ENCODE measurements around the gene KDR. TPM values are rescaled to one million over a fixed set of nuclear protein-coding genes. Genes with fewer than 3 reads are reported as not detected.

KDR gene
- total RNA-seq, 2 experiments from 2014 or later = not detected

DNA sequence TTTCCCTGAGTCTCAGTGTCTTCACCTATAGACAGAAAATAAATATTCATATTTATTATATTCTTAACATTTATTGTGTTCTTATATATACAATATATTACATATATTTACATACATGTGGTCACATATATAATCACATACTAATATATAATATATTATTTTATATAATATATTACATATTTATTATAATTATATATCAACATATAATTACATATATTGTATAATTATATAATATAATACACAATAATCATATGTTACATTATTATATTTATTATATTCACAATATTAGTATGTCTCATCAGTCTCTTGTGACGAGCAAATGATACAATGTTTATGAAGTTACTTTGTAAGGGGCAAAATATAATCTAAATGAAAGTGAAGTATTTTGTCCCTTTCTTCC is 87.7 kb downstream of the KDR start:
- TF ChIP-seq, protein P1, sequence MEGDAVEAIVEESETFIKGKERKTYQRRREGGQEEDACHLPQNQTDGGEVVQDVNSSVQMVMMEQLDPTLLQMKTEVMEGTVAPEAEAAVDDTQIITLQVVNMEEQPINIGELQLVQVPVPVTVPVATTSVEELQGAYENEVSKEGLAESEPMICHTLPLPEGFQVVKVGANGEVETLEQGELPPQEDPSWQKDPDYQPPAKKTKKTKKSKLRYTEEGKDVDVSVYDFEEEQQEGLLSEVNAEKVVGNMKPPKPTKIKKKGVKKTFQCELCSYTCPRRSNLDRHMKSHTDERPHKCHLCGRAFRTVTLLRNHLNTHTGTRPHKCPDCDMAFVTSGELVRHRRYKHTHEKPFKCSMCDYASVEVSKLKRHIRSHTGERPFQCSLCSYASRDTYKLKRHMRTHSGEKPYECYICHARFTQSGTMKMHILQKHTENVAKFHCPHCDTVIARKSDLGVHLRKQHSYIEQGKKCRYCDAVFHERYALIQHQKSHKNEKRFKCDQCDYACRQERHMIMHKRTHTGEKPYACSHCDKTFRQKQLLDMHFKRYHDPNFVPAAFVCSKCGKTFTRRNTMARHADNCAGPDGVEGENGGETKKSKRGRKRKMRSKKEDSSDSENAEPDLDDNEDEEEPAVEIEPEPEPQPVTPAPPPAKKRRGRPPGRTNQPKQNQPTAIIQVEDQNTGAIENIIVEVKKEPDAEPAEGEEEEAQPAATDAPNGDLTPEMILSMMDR (conservative IDR thresholded peaks at IDR 0.05; ENCODE audit: low read length) = no peak
- no peak for TF ChIP-seq EZH2phosphoT487 (IDR thresholded peaks at IDR 0.05; ENCODE audit: borderline replicate concordance, low read depth, low read length)
- Histone ChIP-seq H3K4me1 (ENCODE audit: insufficient read depth, low read length, poor library complexity, severe bottlenecking) (no peaks in the 10 kb centered on the region), H3K4me2 (ENCODE audit: low read length) (no peak overlapping the region), H4K20me1 (ENCODE audit: insufficient read depth, low read length) (no peaks in the 10 kb centered on the region), H3K36me3 (ENCODE audit: insufficient read depth, low read length) (no peaks in the 10 kb centered on the region), H3K79me2 (ENCODE audit: insufficient read depth, low read depth, low read length) (no peaks in the 10 kb centered on the region), H3K9me2 (ENCODE audit: insufficient read depth, low read length) (no peaks in the 10 kb centered on the region), H3K27ac (ENCODE audit: low read depth, low read length, poor library complexity, severe bottlenecking) (no peak overlapping the region), H3K4me3 (ENCODE audit: low read depth, low read length, poor library complexity, severe bottlenecking) (no peak overlapping the region), H3K9me3 (ENCODE audit: low read length) (no peaks in the 10 kb centered on the region), H2AFZ (ENCODE audit: low read length) (no peak overlapping the region)
- ChIA-PET CTCF (ENCODE audit: unreplicated experiment) (no interaction called here), POLR2A (no interaction called here)
- intact Hi-C loops (cut with micrococcal nuclease; ENCODE audit: unreplicated experiment) = no loop called here
- no peak for DNase-seq (ENCODE audit: low spot score)
- no TSS peak for BruUV-seq (replicated peaks)

DNA sequence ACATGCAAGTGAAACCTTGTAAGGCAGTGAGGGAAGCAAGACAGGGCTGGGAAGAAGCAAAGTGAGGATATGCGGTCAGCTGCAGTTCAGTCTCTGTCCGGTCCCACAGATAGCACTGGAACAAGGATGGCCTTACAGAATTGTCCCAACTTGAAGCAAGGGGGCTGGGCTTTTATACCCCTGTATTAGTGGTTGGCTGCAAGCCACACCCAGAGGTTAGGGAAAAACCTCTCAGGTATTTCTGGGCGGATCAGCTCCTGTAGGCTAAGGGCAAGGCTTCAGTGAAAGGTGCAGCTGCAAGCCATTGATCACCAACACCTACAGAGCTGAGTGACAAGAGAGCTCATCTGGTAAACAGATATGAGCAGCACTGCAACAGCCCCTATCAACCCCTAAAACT is 89.0 kb downstream of the KDR start:
- Histone ChIP-seq H3K9me3 (ENCODE audit: low read length) (no peaks in the 10 kb centered on the region), H3K36me3 (ENCODE audit: insufficient read depth, low read length) (no peaks in the 10 kb centered on the region), H3K79me2 (ENCODE audit: insufficient read depth, low read depth, low read length) (no peaks in the 10 kb centered on the region), H3K4me2 (ENCODE audit: low read length) (no peak overlapping the region), H2AFZ (ENCODE audit: low read length) (no peak overlapping the region), H3K4me3 (ENCODE audit: low read depth, low read length, poor library complexity, severe bottlenecking) (no peak overlapping the region), H3K9me2 (ENCODE audit: insufficient read depth, low read length) (no peaks in the 10 kb centered on the region), H4K20me1 (ENCODE audit: insufficient read depth, low read length) (no peaks in the 10 kb centered on the region), H3K4me1 (ENCODE audit: insufficient read depth, low read length, poor library complexity, severe bottlenecking) (no peaks in the 10 kb centered on the region), H3K27ac (ENCODE audit: low read depth, low read length, poor library complexity, severe bottlenecking) (no peak overlapping the region)
- no peak for TF ChIP-seq EZH2phosphoT487 (IDR thresholded peaks at IDR 0.05; ENCODE audit: borderline replicate concordance, low read depth, low read length)
- TF ChIP-seq, protein P1 (conservative IDR thresholded peaks at IDR 0.05; ENCODE audit: low read length) = no peak
- no TSS peak for BruUV-seq (replicated peaks)
- intact Hi-C loops (cut with micrococcal nuclease; ENCODE audit: unreplicated experiment) = no loop called here
- DNase-seq (ENCODE audit: low spot score) = no peak
- POLR2A ChIA-PET = no interaction called here
- CTCF ChIA-PET (ENCODE audit: unreplicated experiment) = no interaction called here

DNA sequence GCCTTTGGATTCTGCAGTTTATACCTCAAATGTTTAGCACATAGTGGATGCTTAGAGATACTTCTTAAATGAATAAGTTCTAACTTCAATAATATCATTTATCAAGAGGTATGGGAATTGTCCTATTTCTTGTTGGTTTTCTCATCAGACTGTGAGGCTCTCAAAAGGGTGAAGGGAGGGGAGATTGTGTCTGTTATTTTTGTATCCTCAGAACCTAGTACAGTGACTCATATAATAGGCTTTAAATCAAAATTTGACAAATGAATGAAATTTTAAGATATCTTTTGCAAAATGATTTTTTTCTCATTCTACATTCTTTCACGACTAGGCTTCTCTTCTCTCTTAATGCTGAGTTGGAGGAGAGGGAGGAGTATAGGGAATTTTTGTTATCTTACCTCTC is 89.5 kb downstream of the KDR start:
- intact Hi-C loops (cut with micrococcal nuclease; ENCODE audit: unreplicated experiment) = no loop called here

More for the DNA sequence above, 89.5 kb downstream of the KDR start:
- Histone ChIP-seq H3K4me1 (ENCODE audit: insufficient read depth, low read length, poor library complexity, severe bottlenecking) (no peaks in the 10 kb centered on the region), H3K36me3 (ENCODE audit: insufficient read depth, low read length) (no peaks in the 10 kb centered on the region), H3K27ac (ENCODE audit: low read depth, low read length, poor library complexity, severe bottlenecking) (no peak overlapping the region), H3K4me2 (ENCODE audit: low read length) (no peak overlapping the region), H4K20me1 (ENCODE audit: insufficient read depth, low read length) (no peaks in the 10 kb centered on the region), H2AFZ (ENCODE audit: low read length) (no peak overlapping the region), H3K79me2 (ENCODE audit: insufficient read depth, low read depth, low read length) (no peaks in the 10 kb centered on the region), H3K9me2 (ENCODE audit: insufficient read depth, low read length) (no peaks in the 10 kb centered on the region), H3K9me3 (ENCODE audit: low read length) (no peaks in the 10 kb centered on the region), H3K4me3 (ENCODE audit: low read depth, low read length, poor library complexity, severe bottlenecking) (no peak overlapping the region)
- TF ChIP-seq, protein P1 (conservative IDR thresholded peaks at IDR 0.05; ENCODE audit: low read length) = no peak
- TF ChIP-seq EZH2phosphoT487 (IDR thresholded peaks at IDR 0.05; ENCODE audit: borderline replicate concordance, low read depth, low read length) = no peak
- no peak for DNase-seq (ENCODE audit: low spot score)
- POLR2A ChIA-PET = no interaction called here
- no TSS peak for BruUV-seq (replicated peaks)
- CTCF ChIA-PET (ENCODE audit: unreplicated experiment) = no interaction called here

Measured in OCI-LY7 (cell line).